Measurements from ENCODE around the gene PIK3R1.
A peak's percentile ranks its signal among the peaks of the same experiment; 100 is the strongest.

The PIK3R1 gene

GRCh38 chr5:68303754-68304420 is 88.3 kb downstream of the PIK3R1 start:
- H4K5ac ChIP-seq (ENCODE audit: low read length), result no peak overlapping the region
- no peaks in the 10 kb centered on the region for H3K79me2 ChIP-seq (ENCODE audit: control insufficient read depth, insufficient read depth, low read length)
- H2BK15ac ChIP-seq (replicated peaks; ENCODE audit: low read depth), result no peak overlapping the region
- H2BK5ac ChIP-seq (ENCODE audit: low read length), result no peak overlapping the region
- H2BK120ac ChIP-seq (ENCODE audit: low read depth, low read length), result no peak overlapping the region
- H3K56ac ChIP-seq (ENCODE audit: low read length), result no peak overlapping the region
- peak; percentile 77 for DNase-seq
- no peaks in the 10 kb centered on the region for H3K79me1 ChIP-seq (ENCODE audit: low read length)
- no peaks in the 10 kb centered on the region for H3K36me3 ChIP-seq (ENCODE audit: control insufficient read depth, insufficient read depth, low read length)
- no peak overlapping the region for H3K23ac ChIP-seq (ENCODE audit: low read length)
- H3K27ac ChIP-seq (ENCODE audit: low read depth, low read length), result no peak overlapping the region
- no peak overlapping the region for H3K4me2 ChIP-seq (ENCODE audit: low read length)
- no peak overlapping the region for H3K4ac ChIP-seq (ENCODE audit: low read depth, low read length)
- no peaks in the 10 kb centered on the region for H3K27me3 ChIP-seq (ENCODE audit: insufficient read depth, low read length, poor library complexity)
- H3K18ac ChIP-seq (ENCODE audit: low read length), result no peak overlapping the region
- WGBS (ENCODE audit: extremely low coverage, insufficient coverage, low lambda C conversion rate), result no CpG with 5 or more reads among the region's 4 CpGs
- H4K8ac ChIP-seq (ENCODE audit: low read depth, low read length), result no peak overlapping the region
- no peak overlapping the region for H2AK5ac ChIP-seq (ENCODE audit: low read length)
- no peak overlapping the region for H3K4me3 ChIP-seq (ENCODE audit: low read length)
- H3K9ac ChIP-seq (ENCODE audit: low read length), result no peak overlapping the region
- H3K4me1 ChIP-seq (ENCODE audit: control insufficient read depth, low read depth, low read length), result peaks cover 3% of the 10 kb centered on the region

DNA sequence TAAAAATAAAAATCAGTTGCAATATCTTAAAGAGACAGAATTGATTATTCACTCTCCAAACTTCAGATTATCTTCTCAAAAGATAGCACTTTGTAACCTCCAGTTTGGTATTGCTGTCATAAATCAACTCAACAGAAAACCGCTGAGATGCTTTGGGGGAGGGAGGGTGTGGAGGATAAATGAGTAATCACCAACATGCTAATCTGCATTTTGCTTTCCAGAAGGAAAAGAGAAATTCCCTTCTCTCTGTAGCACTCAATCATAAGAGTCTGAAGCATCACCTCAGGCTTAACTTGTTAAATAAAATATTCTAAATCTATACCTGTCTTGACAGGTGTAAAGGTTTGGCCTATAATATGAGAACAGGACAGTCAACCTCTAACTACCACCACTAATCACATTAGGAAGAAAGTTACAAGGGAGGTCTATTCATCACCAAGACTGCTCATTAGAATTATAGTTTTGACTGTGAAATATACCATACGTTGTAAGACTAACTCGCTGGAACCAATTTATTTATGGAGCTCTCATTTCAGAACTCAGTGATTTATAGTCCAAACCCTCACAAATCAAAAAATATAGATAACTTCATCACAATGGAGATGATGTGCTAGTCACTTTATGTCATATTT is 89.0 kb downstream of the PIK3R1 start:
- H4K8ac ChIP-seq (ENCODE audit: low read depth, low read length), result no peak overlapping the region
- H3K4me1 ChIP-seq (ENCODE audit: control insufficient read depth, low read depth, low read length), result peaks cover 3% of the 10 kb centered on the region
- no peak overlapping the region for H4K5ac ChIP-seq (ENCODE audit: low read length)
- WGBS (ENCODE audit: extremely low coverage, insufficient coverage, low lambda C conversion rate), result no CpG with 5 or more reads among the region's 3 CpGs
- no peaks in the 10 kb centered on the region for H3K27me3 ChIP-seq (ENCODE audit: insufficient read depth, low read length, poor library complexity)
- no peak overlapping the region for H3K23ac ChIP-seq (ENCODE audit: low read length)
- peak overlapping the region; percentile 45 for H2BK15ac ChIP-seq (replicated peaks; ENCODE audit: low read depth)
- H3K4me3 ChIP-seq (ENCODE audit: low read length), result no peak overlapping the region
- no peak for DNase-seq
- no peak overlapping the region for H3K18ac ChIP-seq (ENCODE audit: low read length)
- no peaks in the 10 kb centered on the region for H3K79me2 ChIP-seq (ENCODE audit: control insufficient read depth, insufficient read depth, low read length)
- no peak overlapping the region for H2AK5ac ChIP-seq (ENCODE audit: low read length)
- H3K27ac ChIP-seq (ENCODE audit: low read depth, low read length), result no peak overlapping the region
- H3K4ac ChIP-seq (ENCODE audit: low read depth, low read length), result peak overlapping the region; percentile 36
- H3K56ac ChIP-seq (ENCODE audit: low read length), result no peak overlapping the region
- H3K36me3 ChIP-seq (ENCODE audit: control insufficient read depth, insufficient read depth, low read length), result no peaks in the 10 kb centered on the region
- H3K79me1 ChIP-seq (ENCODE audit: low read length), result no peaks in the 10 kb centered on the region
- H3K9ac ChIP-seq (ENCODE audit: low read length), result no peak overlapping the region
- no peak overlapping the region for H2BK5ac ChIP-seq (ENCODE audit: low read length)
- no peak overlapping the region for H3K4me2 ChIP-seq (ENCODE audit: low read length)
- H2BK120ac ChIP-seq (ENCODE audit: low read depth, low read length), result no peak overlapping the region

GRCh38 chr5:68305223-68305870 is 89.8 kb downstream of the PIK3R1 start:
- no peaks in the 10 kb centered on the region for H3K79me2 ChIP-seq (ENCODE audit: control insufficient read depth, insufficient read depth, low read length)
- no peak overlapping the region for H2BK120ac ChIP-seq (ENCODE audit: low read depth, low read length)
- no peak overlapping the region for H4K5ac ChIP-seq (ENCODE audit: low read length)
- H4K8ac ChIP-seq (ENCODE audit: low read depth, low read length), result no peak overlapping the region
- no peaks in the 10 kb centered on the region for H3K36me3 ChIP-seq (ENCODE audit: control insufficient read depth, insufficient read depth, low read length)
- H3K27ac ChIP-seq (ENCODE audit: low read depth, low read length), result no peak overlapping the region
- peak overlapping the region; percentile 36 for H3K4ac ChIP-seq (ENCODE audit: low read depth, low read length)
- H3K9ac ChIP-seq (ENCODE audit: low read length), result no peak overlapping the region
- H3K27me3 ChIP-seq (ENCODE audit: insufficient read depth, low read length, poor library complexity), result no peaks in the 10 kb centered on the region
- H3K18ac ChIP-seq (ENCODE audit: low read length), result no peak overlapping the region
- no peaks in the 10 kb centered on the region for H3K79me1 ChIP-seq (ENCODE audit: low read length)
- H2BK15ac ChIP-seq (replicated peaks; ENCODE audit: low read depth), result no peak overlapping the region
- WGBS (ENCODE audit: extremely low coverage, insufficient coverage, low lambda C conversion rate), result no CpG with 5 or more reads among the region's 1 CpG
- DNase-seq, result no peak
- H2BK5ac ChIP-seq (ENCODE audit: low read length), result no peak overlapping the region
- no peak overlapping the region for H3K4me3 ChIP-seq (ENCODE audit: low read length)
- no peak overlapping the region for H3K4me2 ChIP-seq (ENCODE audit: low read length)
- H3K23ac ChIP-seq (ENCODE audit: low read length), result no peak overlapping the region
- peaks cover 3% of the 10 kb centered on the region for H3K4me1 ChIP-seq (ENCODE audit: control insufficient read depth, low read depth, low read length)
- H2AK5ac ChIP-seq (ENCODE audit: low read length), result no peak overlapping the region
- no peak overlapping the region for H3K56ac ChIP-seq (ENCODE audit: low read length)

DNA sequence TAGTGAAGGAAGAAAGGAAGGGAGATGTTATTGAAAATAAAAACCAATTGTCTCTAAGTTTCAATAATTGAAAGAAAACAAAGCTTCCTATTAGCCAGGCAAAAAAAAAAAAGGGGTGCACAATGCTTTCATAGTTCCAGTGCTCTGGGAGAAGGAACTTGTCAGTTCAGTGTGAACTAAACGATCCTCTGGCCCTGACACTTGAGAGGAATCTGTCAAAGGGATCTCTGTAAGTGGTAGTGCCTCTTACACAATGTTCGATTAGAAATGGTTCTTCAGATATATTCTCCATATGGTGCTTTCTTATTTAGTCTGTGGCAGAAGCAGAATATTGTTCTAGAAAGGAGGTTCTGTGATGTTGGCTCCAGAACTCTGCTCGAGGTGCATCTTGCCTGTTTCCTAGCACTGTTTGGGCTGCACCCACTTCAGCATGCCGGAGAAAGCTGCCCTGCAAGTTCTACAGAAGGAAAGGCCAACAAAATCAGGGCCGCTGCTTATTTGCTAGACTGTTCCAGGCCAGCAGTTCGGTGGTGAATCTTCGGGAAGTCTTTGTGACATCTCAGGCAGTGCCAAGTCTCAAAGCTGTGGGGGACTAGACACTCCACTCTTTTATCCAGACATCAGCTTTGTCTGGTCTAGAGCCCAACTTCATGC is 90.9 kb downstream of the PIK3R1 start:
- Histone ChIP-seq H3K18ac (ENCODE audit: low read length) (no peak overlapping the region), H3K27me3 (ENCODE audit: insufficient read depth, low read length, poor library complexity) (no peaks in the 10 kb centered on the region), H3K4me2 (ENCODE audit: low read length) (no peak overlapping the region), H3K36me3 (ENCODE audit: control insufficient read depth, insufficient read depth, low read length) (no peaks in the 10 kb centered on the region), H3K4ac (ENCODE audit: low read depth, low read length) (no peak overlapping the region), H3K23ac (ENCODE audit: low read length) (no peak overlapping the region), H3K4me3 (ENCODE audit: low read length) (no peak overlapping the region), H2BK15ac (replicated peaks; ENCODE audit: low read depth) (no peak overlapping the region), H3K27ac (ENCODE audit: low read depth, low read length) (no peak overlapping the region), H2BK120ac (ENCODE audit: low read depth, low read length) (no peak overlapping the region), H3K79me2 (ENCODE audit: control insufficient read depth, insufficient read depth, low read length) (no peaks in the 10 kb centered on the region), H2BK5ac (ENCODE audit: low read length) (no peak overlapping the region), H3K4me1 (ENCODE audit: control insufficient read depth, low read depth, low read length) (peaks cover 3% of the 10 kb centered on the region), H3K9ac (ENCODE audit: low read length) (no peak overlapping the region), H4K5ac (ENCODE audit: low read length) (no peak overlapping the region), H4K8ac (ENCODE audit: low read depth, low read length) (no peak overlapping the region), H3K56ac (ENCODE audit: low read length) (no peak overlapping the region), H3K79me1 (ENCODE audit: low read length) (no peaks in the 10 kb centered on the region), H2AK5ac (ENCODE audit: low read length) (no peak overlapping the region)
- no CpG with 5 or more reads among the region's 7 CpGs for WGBS (ENCODE audit: extremely low coverage, insufficient coverage, low lambda C conversion rate)
- DNase-seq, result no peak

DNA sequence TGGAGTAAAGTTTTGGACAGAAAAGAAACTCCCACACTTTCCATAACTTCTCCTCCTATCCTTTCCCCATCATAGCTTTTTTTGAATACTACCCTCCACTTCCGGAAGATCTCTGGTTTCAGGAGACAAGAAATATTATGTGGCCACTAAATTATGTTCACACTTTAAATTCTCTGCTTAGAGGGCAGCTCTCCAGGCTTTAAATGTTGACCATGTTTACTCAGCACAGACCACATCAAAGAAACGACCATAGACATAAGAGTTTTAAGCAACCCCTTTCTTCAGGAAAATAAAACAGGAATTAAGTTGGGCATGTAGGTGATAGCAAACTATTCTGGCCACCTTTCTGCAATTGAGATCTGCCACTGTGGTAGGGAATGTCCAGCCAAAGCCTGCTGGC is 97.8 kb downstream of the PIK3R1 start:
- H2BK15ac ChIP-seq (replicated peaks; ENCODE audit: low read depth), result no peak overlapping the region
- no peak overlapping the region for H2AK5ac ChIP-seq (ENCODE audit: low read length)
- H3K56ac ChIP-seq (ENCODE audit: low read length), result no peak overlapping the region
- WGBS (ENCODE audit: extremely low coverage, insufficient coverage, low lambda C conversion rate), result no CpG with 5 or more reads among the region's 2 CpGs
- DNase-seq, result no peak
- no peaks in the 10 kb centered on the region for H3K36me3 ChIP-seq (ENCODE audit: control insufficient read depth, insufficient read depth, low read length)
- H3K79me1 ChIP-seq (ENCODE audit: low read length), result no peaks in the 10 kb centered on the region
- no peak overlapping the region for H3K27ac ChIP-seq (ENCODE audit: low read depth, low read length)
- no peak overlapping the region for H3K4me3 ChIP-seq (ENCODE audit: low read length)
- H3K23ac ChIP-seq (ENCODE audit: low read length), result no peak overlapping the region
- H3K18ac ChIP-seq (ENCODE audit: low read length), result no peak overlapping the region
- no peak overlapping the region for H4K8ac ChIP-seq (ENCODE audit: low read depth, low read length)
- H3K4me2 ChIP-seq (ENCODE audit: low read length), result no peak overlapping the region
- H3K79me2 ChIP-seq (ENCODE audit: control insufficient read depth, insufficient read depth, low read length), result no peaks in the 10 kb centered on the region
- no peak overlapping the region for H3K9ac ChIP-seq (ENCODE audit: low read length)
- no peak overlapping the region for H3K4ac ChIP-seq (ENCODE audit: low read depth, low read length)
- no peaks in the 10 kb centered on the region for H3K27me3 ChIP-seq (ENCODE audit: insufficient read depth, low read length, poor library complexity)
- H3K4me1 ChIP-seq (ENCODE audit: control insufficient read depth, low read depth, low read length), result no peaks in the 10 kb centered on the region
- no peak overlapping the region for H2BK5ac ChIP-seq (ENCODE audit: low read length)
- H2BK120ac ChIP-seq (ENCODE audit: low read depth, low read length), result no peak overlapping the region
- no peak overlapping the region for H4K5ac ChIP-seq (ENCODE audit: low read length)
